ENCODE measurements around the gene LRP3.
"Not testable (repeated sequence)": the region's sequence is repeated elsewhere in the genome, so short reads cannot be mapped to it uniquely, and the experiment has no call there.

Gene LRP3

DNA sequence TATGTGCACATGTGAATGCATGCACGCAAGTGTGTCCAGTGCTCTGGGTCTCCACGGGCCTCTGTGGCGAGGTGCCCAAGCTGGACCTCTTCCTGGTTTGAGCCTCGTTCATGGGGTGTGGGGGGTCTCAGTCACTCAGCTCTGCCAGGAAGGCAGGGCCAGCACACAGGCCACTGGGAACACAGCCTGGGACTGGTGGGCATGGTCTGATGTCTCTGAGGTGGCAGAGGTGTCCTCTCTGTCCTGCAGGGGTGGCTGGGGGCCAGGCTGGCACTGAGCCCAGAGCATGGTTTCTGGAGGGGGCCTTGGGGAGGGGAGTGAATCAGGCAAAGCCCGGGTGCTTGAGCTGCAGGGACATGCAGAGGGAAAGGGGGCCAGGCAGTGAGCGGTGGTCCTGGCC is 9.4 kb downstream of the LRP3 start:
- no peak for DNase-seq

DNA sequence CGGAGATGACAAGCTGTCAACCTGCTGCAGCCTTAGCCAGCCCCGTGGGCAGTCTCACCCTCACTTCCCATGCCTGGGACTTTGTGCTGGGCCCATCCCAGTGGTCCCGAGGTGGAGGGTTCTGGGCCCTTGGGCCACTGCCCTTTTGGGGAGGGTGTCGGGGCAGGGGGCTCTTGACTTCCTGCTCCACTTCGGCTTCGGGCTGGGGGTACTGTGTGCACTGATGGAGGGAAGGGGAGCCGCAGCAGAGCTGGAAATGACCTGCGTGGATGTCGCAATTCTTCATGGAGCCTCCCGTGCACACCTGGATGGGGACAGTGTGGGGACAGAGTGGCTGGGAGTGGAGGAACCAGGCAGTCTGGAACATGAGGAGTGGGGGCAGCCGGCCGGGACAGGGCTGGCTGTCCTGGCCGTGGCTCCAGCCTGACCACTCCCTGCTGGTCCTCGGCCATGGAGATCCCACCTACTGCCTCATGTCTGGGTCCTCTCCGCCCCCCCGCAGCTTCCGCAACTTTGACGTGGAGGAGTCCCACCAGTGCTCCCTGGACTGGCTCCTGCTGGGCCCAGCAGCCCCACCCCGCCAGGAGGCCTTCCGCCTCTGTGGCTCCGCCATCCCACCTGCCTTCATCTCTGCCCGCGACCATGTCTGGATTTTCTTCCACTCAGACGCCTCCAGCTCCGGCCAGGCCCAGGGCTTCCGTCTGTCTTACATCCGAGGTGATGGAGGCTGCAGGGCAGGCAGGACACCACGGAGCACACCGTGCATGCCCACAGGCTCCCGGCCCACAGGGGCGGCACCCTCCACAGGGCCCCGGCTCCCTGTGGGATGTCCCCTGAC is 10.2 kb downstream of the LRP3 start:
- DNase-seq = no peak

DNA sequence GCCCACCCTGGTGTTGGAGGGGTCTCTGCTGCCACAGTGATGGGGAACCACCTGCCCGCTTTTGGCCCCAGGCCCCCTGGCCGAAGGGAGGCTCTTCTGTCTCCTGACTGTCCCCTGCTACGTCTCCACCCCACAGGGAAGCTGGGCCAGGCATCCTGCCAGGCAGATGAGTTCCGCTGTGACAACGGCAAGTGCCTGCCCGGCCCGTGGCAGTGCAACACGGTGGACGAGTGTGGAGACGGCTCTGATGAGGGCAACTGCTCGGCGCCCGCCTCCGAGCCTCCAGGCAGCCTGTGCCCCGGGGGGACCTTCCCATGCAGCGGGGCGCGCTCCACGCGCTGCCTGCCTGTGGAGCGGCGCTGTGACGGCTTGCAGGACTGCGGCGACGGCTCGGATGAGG is 11.0 kb downstream of the LRP3 start:
- DNase-seq = no peak

DNA sequence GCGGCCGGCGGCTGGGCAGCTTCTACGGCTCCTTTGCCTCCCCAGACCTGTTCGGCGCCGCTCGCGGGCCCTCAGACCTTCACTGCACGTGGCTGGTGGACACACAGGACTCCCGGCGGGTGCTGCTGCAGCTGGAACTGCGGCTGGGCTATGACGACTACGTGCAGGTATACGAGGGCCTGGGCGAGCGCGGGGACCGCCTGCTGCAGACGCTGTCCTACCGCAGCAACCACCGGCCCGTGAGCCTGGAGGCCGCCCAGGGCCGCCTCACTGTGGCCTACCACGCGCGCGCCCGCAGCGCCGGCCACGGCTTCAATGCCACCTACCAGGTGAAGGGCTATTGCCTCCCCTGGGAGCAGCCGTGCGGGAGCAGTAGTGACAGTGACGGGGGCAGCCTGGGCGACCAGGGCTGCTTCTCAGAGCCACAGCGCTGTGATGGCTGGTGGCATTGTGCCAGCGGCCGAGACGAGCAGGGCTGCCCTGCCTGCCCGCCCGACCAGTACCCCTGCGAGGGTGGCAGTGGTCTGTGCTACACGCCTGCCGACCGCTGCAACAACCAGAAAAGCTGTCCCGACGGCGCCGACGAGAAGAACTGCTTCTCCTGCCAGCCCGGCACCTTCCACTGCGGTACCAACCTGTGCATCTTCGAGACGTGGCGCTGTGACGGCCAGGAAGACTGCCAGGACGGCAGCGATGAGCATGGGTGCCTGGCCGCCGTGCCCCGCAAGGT is 11.6 kb downstream of the LRP3 start:
- no peak for DNase-seq

DNA sequence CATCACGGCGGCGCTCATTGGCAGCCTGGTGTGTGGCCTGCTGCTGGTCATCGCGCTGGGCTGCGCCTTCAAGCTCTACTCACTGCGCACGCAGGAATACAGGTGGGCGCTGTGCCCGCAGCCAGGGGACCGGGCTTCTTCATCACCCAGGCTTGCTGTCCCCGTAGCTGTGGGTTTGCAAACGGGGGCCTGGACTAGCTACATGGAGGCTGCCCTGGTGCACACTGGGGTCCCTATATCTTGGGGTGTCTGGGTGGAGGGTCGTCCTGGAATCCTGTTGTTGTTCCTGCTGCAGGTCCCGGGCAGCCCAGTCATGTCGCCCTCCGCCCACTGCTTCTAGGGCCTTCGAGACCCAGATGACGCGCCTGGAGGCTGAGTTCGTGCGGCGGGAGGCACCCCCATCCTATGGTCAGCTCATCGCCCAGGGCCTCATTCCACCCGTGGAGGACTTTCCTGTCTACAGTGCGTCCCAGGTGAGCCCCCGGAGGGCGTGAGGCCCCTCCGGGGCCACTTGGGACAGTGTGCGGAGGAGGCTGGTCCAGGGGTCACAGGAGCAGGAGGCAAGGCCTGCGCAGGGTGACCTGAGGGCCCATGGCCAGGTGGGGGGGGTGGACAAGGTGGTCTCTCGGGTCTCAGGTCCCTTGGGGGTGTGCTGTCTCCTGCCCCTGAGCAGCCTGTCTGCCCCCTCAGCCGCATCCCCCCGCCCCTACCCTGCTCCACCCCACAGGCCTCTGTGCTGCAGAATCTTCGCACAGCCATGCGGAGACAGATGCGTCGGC is 12.3 kb downstream of the LRP3 start:
- DNase-seq = no peak

DNA sequence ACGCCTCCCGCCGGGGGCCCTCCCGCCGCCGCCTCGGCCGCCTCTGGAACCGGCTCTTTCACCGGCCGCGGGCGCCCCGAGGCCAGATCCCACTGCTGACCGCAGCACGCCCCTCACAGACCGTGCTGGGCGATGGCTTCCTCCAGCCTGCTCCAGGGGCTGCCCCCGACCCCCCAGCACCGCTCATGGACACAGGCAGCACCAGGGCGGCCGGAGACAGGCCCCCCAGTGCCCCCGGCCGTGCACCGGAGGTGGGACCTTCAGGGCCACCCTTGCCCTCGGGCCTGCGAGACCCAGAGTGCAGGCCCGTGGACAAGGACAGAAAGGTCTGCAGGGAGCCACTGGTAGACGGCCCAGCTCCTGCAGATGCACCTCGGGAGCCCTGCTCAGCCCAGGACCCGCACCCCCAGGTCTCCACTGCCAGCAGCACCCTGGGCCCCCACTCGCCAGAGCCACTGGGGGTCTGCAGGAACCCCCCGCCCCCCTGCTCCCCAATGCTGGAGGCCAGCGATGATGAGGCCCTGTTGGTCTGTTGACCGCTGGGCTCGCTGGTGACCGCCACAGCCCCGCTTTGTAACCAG is 13.0 kb downstream of the LRP3 start:
- DNase-seq = no peak

DNA sequence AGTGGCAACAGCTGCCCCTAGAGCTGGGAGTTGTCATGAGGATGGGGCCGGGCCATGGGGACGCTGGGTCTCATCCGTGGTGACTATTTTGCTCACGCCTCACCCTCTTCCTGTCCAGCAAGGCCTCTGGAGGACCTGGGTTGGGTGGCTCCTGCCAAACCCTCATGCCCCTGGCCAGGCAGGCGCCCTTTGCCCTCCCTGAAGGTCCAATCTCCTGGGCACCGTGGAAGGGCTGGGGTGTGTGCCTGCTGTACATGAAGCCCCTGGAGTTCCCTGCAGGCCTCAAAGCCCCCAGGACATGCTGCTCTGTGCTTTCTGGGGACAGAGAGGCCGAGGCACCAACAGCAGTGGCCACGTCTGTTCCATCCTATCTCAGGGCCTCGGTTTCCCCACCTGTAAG is 13.8 kb downstream of the LRP3 start:
- DNase-seq = no peak

DNA sequence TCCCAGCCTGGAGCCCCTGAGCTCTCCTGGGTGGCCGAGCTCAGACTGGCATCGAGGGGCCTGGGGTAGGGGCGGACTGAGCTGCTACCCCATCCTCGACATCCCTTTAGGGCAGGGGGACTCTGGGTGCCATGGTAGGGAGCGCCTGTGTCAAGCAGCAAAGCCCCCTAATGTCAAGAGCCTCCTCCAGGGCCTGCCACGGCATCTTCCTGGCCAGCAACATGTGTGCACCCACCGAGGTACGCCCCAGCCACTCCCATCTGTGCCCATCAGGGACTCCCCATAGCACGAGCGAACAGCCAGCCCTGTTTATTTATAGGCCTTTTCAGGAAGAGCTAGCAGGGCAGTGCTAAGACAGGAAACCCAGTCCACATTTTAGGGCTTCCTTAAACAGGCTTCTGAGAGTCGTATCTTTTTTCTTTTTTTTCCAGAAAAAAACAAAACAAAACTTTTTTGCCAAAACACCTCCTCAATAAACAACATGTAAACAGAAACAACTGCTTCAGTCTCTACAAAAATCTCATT is 14.3 kb downstream of the LRP3 start:
- no peak for DNase-seq

DNA sequence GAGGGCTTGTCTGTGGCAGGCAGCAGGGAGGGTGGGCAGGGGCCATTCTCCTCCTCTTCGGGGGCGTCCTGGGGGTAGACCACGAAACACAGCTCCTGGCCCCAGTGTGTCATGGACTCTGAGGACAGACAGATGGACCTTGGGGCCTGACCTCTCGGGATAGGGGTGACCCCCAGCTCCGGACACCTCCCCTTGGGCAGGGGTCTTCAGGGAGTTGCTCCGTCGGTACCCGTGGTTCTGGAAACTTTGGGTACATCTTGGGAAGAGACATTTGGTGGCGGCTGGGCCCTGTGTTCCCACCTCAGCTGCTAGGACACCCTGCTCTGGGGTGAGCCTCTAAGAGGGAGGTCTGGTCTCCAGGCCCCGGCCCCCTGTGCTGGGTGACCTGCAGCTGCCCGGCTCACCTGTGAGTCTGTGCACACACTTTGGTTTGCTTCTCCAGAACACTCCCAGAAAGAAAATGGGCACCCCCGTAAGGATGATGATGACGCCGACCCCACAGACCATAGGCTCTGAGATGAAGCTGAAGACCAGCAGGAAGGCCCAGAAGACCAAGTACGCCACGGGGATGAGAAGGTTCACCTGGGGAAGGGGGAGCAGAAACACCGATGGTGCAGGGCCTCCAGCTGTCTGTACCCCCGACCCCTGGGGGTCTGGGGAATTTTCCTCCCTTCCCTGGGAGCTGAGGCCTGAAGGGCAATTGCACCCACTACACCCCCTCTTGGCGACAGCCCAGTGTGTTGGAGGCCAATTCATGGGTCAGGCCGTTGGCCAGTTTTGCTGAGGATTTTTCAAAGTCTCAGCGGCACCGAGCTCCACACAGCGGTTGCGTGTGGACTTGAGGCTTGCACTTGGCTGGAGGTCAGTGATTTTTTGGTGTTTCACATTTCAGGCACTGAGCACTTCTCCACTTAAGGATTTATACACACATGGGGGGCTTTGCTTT is 15.0 kb downstream of the LRP3 start:
- DNase-seq = no peak

DNA sequence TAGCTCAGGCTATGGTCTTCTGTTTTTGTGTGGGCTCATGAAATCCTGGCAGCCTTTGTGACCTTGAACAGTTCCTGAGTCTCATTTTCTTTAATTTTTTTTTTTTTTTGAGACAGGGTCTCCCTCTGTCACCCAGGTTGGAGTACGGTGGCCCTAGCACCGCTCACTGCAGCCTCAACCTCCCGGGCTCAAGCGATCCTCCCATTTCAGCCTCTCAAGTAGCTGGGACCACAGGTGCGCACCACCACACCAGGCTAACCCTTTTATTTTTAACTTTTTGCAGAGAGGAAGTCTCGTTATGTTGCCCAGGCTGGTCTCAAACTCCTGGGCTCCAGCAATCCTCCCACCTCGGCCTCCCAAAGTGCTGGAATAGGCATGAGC is 15.7 kb downstream of the LRP3 start:
- DNase-seq = not testable (repeated sequence)

DNA sequence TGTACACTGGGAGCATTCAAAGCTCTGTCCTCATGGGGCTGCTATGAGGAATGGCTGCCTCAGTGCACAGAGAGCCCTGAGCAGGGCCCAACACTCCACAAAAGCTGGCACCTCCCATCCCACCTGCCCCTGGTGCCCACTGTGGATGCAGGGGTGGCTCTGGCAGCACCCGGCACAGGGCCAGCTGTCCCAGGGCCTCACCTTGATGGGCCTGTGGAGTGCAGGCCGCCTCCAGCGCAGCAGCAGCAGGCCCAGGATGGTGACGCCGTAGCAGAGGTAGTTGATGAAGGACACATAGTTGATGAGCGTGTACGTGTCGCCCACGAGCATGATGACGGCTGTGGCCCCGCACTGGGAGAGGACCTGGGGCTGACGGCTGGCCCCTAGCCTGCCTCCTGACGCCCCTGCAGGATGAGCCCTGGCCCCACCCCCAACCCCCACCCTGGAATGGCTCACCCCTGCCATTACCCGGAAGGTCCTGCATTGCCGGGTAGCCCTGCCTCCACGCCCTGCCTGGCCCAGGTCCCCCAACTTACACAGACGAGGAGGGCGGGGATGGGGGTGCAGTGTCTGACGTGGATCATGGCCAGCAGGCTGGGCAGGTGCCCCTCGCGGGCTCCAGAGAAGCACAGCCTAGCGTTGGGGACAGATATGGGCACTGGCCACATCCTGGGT is 16.3 kb downstream of the LRP3 start:
- DNase-seq = no peak

DNA sequence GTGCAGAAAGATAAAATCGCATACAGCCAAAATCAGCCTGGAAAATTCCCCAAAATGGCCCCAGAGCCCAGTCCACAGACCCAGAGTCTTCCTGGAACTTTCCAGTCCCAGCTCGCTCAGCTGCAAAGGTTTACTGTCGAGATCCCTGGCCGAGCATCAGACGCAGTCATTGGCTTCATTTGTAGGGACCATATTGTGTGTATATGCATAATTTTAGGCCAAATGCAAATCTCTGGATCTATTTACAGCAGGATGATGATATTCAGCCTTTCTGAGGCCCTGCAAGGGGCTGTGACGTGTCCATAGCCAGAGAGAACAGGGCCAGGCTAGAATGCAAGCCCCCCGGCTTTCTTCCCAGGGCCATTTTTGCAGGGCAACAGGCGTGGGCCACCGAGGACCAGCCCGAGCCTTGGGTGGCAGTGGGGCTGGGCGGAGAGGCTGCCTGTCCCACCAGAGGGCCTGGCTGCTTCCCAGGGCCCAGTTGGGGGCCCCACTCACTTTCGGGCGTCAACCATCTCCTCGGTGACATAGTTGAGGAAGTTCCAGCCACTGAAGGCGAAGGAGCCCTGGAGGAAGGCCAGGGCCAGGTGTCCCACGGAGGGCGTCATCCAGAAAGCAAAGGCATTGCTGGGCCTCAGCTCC is 17.8 kb downstream of the LRP3 start:
- DNase-seq = no peak

DNA sequence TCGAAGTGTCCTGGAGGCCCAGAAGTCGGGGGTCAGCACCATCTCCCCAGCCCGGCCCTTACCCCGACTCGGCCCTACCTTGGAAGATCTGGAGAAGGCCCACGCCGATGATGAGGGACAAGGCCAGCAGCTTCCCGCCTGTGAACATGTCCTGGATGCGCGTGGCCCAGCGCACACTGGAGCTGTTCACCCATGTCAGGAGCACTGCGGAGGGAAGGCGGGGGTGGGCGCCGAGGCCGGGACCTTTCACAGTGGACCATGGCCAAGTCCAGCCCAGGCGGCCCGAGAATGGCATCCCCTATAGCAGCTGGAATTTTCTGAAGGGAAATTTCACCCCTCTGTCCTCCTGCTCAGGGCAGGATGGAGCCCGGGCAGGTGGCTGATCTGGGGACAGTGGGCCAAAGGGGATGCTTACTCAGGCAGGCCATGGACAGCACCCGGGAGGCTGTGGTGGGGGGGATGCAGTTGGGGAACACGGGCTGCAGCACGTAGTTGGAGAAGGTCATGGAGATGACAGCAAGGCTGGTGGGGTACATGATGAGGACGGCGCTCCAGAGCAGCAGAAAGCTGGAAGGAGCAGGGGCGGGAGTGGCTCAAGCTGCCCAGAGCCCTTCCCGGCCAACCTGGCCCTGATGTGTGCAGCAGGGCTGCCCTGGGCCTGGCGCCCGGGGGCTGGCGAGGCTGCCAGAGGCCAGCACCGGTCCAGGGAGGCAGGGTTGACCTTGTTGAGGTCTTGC is 18.5 kb downstream of the LRP3 start:
- DNase-seq = no peak

DNA sequence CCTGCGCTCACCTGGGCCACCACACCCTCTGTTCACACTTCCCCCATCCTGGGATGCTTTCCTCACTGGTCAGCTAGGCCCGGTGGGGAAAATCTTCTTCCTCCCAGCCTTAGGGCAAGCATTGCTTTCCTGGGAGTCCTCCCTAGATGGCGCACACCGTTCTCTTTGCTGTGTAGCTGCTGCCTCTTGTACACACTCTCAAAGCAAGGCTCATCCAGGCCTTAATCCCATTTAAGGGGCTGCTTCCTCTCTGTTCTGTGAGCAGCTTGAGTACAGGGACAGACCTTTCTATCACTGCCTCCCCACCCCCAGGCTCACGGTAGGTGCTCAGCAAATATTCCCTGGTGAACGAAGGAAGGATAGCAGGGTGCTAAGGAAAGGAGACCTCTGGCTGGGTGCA is 20.5 kb downstream of the LRP3 start:
- DNase-seq = peak; percentile 56

DNA sequence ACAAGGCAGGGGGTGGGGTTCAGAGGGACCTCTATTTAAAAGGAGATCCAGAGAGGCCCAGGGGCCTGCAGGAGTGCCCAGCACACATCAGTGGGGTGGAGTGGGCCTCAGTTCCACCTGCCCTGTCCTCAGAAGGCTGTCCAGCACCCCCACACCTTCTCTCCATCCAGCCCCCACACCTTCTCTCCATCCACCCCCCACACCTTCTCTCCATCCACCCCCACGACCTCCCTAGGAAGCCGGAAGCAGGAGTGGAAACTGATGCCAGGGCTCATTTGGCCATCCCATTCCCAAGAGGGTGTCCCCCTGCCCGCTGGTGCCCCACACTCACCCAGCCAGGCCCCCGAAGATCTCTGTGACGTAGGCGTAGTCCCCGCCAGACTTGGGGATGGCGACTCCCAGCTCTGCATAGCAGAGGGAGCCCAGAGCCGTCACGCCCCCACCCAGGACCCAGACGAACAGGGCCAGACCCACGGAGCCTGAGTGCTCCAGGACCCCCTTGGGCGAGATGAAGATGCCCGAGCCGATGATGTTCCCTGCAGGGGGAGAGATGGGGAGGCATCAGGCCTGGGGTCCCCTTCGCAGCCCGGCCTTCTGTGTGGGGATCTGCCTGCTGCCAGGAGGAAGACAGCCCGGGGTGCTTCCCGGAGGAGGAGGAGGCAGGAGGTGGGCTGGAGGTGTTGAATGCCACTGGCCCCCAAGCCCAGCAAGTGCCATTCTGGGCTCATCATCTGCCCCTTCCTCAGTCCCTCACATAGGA is 21.5 kb downstream of the LRP3 start:
- DNase-seq = no peak

DNA sequence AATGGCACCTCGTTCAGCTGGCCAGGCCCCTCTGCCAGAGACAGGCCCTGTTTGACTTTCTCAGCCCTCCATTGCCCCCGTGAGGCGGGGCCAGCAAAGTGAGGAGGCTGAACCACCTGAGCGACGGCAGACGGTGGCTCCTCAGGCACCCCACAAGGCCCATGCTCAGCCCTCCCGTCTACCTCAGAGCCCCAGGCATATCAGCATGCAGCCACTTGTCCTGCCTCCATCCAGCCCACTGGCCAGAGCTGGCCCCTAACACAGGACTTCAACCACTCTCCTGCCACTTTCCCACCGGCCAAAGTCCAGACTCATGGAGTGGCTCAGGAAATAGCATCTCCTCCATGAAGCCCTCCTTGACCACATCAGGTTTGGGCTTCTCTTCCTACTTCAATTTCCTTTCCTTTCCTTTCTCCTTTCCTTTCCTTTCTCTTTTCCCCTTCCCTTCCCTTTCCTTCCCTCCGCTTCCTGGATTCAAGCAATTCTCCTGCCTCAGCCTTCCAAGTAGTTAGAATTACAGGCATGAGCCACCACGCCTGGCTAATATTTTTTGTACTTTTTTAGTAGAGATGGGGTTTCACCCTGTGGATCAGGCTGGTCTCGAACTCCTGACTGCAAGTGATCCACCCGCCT is 22.2 kb downstream of the LRP3 start:
- DNase-seq = no peak

DNA sequence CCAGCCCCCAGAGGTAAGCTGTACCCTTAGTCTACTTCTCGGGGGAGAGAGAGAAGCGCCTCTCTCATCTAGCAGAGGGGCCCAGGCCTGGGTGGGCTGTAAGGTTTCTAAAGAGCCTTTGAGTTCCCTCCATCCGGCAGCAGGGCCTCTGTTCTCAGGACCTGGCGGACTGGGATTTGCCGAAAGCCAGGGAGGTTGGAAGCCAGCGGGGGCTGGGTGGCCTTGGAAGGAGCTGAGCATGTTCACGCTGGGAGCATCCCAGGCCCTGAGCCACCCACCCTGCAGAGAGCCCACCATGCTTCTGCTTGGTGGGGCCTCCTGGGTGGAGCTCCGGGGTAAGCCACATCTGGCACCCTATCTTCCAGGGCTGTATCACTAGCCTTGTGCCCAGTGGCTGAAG is 23.8 kb downstream of the LRP3 start:
- DNase-seq = peak; percentile 62

DNA sequence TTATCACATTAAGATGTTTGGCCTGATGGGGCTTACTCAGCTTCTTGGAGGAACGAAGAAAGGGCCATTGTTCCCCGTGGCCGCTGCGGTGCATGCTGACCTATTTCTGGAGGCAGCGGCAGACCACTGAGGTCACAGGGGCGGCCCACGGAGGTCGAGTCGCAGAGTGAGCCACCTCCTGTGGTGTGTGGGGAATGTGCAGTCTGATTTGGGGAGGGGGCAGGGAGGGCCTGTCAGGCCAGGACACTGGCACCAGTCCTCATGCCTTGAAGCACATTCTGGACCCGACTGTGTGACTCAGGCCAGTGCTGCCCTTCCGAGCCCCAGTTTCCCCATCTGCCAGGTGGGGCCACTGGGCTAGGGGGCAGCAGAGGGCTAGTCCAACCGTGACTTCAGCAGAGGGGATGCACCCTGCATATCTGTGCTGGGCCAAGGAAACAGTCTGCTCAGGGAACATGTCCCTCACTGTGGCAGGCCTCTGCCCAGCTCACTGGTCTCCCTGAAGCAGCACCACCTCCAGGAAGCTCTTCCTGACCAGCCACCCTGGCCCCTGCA is 25.2 kb downstream of the LRP3 start:
- DNase-seq = peak; percentile 83
